ENCODE measurements around the gene INTS4. TPM values are rescaled to one million over a fixed set of nuclear protein-coding genes. Genes with fewer than 3 reads are reported as not detected.

The INTS4 gene
- polyA plus RNA-seq, 1 of the 3 experiments (the other 2 are of a cell fraction) = 23.0 TPM

- Histone ChIP-seq H3K4me1 (ENCODE audit: control insufficient read depth in 1 of 2, insufficient read depth in 2 of 2, low read depth in 1 of 2, low read length in 1 of 2) (peaks cover 2 to 16% of the 10 kb centered on the region in 2 experiments; a peak in 2 of 4 replicates), H3K27me3 (ENCODE audit: insufficient read depth) (no peaks in the 10 kb centered on the region), H3K79me2 (ENCODE audit: insufficient read depth) (no peaks in the 10 kb centered on the region), H3F3A (replicated peaks; ENCODE audit: insufficient read depth) (peaks cover 21% of the 10 kb centered on the region), H3K36me3 (replicated peaks in 1 of 2; ENCODE audit: control insufficient read depth in 1 of 2, insufficient read depth in 2 of 2, low read length in 1 of 2) (peaks cover 7 to 21% of the 10 kb centered on the region in 2 experiments), H3K4me2 (no peak overlapping the region), H3K4me3 (ENCODE audit: low read depth in 2 of 2, low read length in 1 of 2) (no peak overlapping the region), H4K20me1 (ENCODE audit: insufficient read depth) (no peaks in the 10 kb centered on the region), H3K9ac (no peak overlapping the region), H3K9me3 (no peaks in the 10 kb centered on the region), H3K27ac (ENCODE audit: low read depth in 2 of 2, low read length in 1 of 2) (no peak overlapping the region), H2AFZ (ENCODE audit: low read depth) (no peak overlapping the region), H3K9me2 (no peaks in the 10 kb centered on the region)
- ChIA-PET POLR2A (no interaction called here), CTCF (no interaction called here)
- no peak for TF ChIP-seq GABPA (IDR thresholded peaks at IDR 0.05; ENCODE audit: low read depth)
- TF ChIP-seq RAD21 (IDR thresholded peaks at IDR 0.05; ENCODE audit: low read length) = no peak
- TF ChIP-seq FOXM1 (IDR thresholded peaks at IDR 0.05; ENCODE audit: low read depth) = no peak
- no peak for TF ChIP-seq CTCF (IDR thresholded peaks at IDR 0.05)
- TF ChIP-seq RFX5 (IDR thresholded peaks at IDR 0.05; ENCODE audit: low read length) = no peak
- no peak for TF ChIP-seq NFIC (IDR thresholded peaks at IDR 0.05; ENCODE audit: borderline replicate concordance)
- no peak for TF ChIP-seq SIN3A (IDR thresholded peaks at IDR 0.05; ENCODE audit: borderline replicate concordance, low read depth, low read length)
- no peak for TF ChIP-seq SMC3 (IDR thresholded peaks at IDR 0.05; ENCODE audit: low read depth, low read length)
- DNase-seq = no peak
- 98% methylated on average over 18 of the region's 18 CpGs for WGBS (ENCODE audit: low lambda C conversion rate)
These were observed 108.1 kb downstream of the INTS4 start for GRCh38 chr11:77886401-77886800.

GRCh38 chr11:77884829-77885190, 109.7 kb downstream of the INTS4 start:
- H3K79me2 ChIP-seq (ENCODE audit: insufficient read depth) = no peaks in the 10 kb centered on the region
- no peak overlapping the region for H3K4me3 ChIP-seq (ENCODE audit: low read depth in 2 of 2, low read length in 1 of 2)
- ChIA-PET POLR2A (no interaction called here), CTCF (no interaction called here)
- no peaks in the 10 kb centered on the region for H4K20me1 ChIP-seq (ENCODE audit: insufficient read depth)
- no peak for DNase-seq
- WGBS (ENCODE audit: low lambda C conversion rate) = 94% methylated on average over 6 of the region's 6 CpGs
- peak overlapping the region in 1 of 2 experiments; percentile 77; a peak in 2 of 4 replicates for H3K27ac ChIP-seq (ENCODE audit: low read depth in 2 of 2, low read length in 1 of 2)
- no peaks in the 10 kb centered on the region for H3K9me3 ChIP-seq
- H3K9ac ChIP-seq = no peak overlapping the region; the same call in 1 of the 2 replicates
- TF ChIP-seq EZH2phosphoT487 (IDR thresholded peaks at IDR 0.05; ENCODE audit: borderline replicate concordance, low read depth) = no peak
- no peak for TF ChIP-seq CTCF (IDR thresholded peaks at IDR 0.05)
- no peak for TF ChIP-seq RXRA (IDR thresholded peaks at IDR 0.05; ENCODE audit: borderline replicate concordance, low read depth)
- H3K4me1 ChIP-seq (ENCODE audit: control insufficient read depth in 1 of 2, insufficient read depth in 2 of 2, low read depth in 1 of 2, low read length in 1 of 2) = peaks cover 2 to 12% of the 10 kb centered on the region in 2 experiments; a peak in 1 of 4 replicates
- peaks cover 11 to 24% of the 10 kb centered on the region in 2 experiments for H3K36me3 ChIP-seq (replicated peaks in 1 of 2; ENCODE audit: control insufficient read depth in 1 of 2, insufficient read depth in 2 of 2, low read length in 1 of 2)
- H3K4me2 ChIP-seq = 0 out of 2 replicates have a peak overlapping the region, but pooled peaks have one; percentile 19
- H3K27me3 ChIP-seq (ENCODE audit: insufficient read depth) = no peaks in the 10 kb centered on the region
- no peak overlapping the region for H2AFZ ChIP-seq (ENCODE audit: low read depth)
- peaks cover 12% of the 10 kb centered on the region for H3F3A ChIP-seq (replicated peaks; ENCODE audit: insufficient read depth)
- H3K9me2 ChIP-seq = no peaks in the 10 kb centered on the region

All from SK-N-SH (cell line).